MM.1S (cell line): Measurements from ENCODE around the gene MRPS14.

ENCODE experiments used
- DNase-seq: peaks from one replicate; pipeline ENCODE4 v3.0.0-alpha.2; 2015
- H2AFZ ChIP-seq: fragments of 300-600 bp; sonication (generic); 2 replicates; pipeline ENCODE4 v1.6.0; 2016; ENCODE audit warnings: antibody characterized with exemption, low read length
- H3F3A ChIP-seq: fragments of 300-600 bp; sonication (generic); 2 replicates; pipeline ENCODE4 v1.6.1; 2016; ENCODE audit warnings: mild to moderate bottlenecking, antibody characterized with exemption, low read length, moderate library complexity, mixed read lengths; ENCODE audit not compliant: insufficient read depth
- H3K27ac ChIP-seq: fragments of 300-600 bp; sonication (generic); 2 replicates; pipeline ENCODE4 v1.5.1; 2016; ENCODE audit warnings: mild to moderate bottlenecking, low read length
- H3K27me3 ChIP-seq: fragments of 300-600 bp; sonication (generic); replicated peaks from 2 replicates; pipeline ENCODE4 v1.6.0; 2016; ENCODE audit warnings: low read length; ENCODE audit not compliant: insufficient read depth
- H3K36me3 ChIP-seq: fragments of 300-600 bp; sonication (generic); replicated peaks from 2 replicates; pipeline ENCODE4 v1.6.1; 2016; ENCODE audit warnings: mild to moderate bottlenecking, low read length, mixed read lengths; ENCODE audit not compliant: insufficient read depth
- H3K4me1 ChIP-seq: fragments of 300-600 bp; sonication (generic); 2 replicates; pipeline ENCODE4 v1.6.1; 2016; ENCODE audit warnings: low read length, mixed read lengths
- H3K4me2 ChIP-seq: fragments of 300-600 bp; sonication (generic); 2 replicates; pipeline ENCODE4 v1.6.0; 2016; ENCODE audit warnings: low read depth, low read length
- H3K4me3 ChIP-seq: fragments of 300-600 bp; sonication (generic); 2 replicates; pipeline ENCODE4 v1.5.1; 2016; ENCODE audit warnings: low read length, mixed read lengths
- H3K79me2 ChIP-seq: fragments of 300-600 bp; sonication (generic); 2 replicates; pipeline ENCODE4 v1.6.1; 2016; ENCODE audit warnings: mixed run types, low read length, mixed read lengths
- H3K9ac ChIP-seq: fragments of 300-600 bp; sonication (generic); 2 replicates; pipeline ENCODE4 v1.6.1; 2016; ENCODE audit warnings: low read length, mixed read lengths
- H3K9me2 ChIP-seq: fragments of 300-600 bp; sonication (generic); replicated peaks from 2 replicates; pipeline ENCODE4 v1.6.1; 2016; ENCODE audit warnings: mild to moderate bottlenecking, low read length, mixed read lengths; ENCODE audit not compliant: insufficient read depth
- H3K9me3 ChIP-seq: fragments of 300-600 bp; sonication (generic); replicated peaks from 2 replicates; pipeline ENCODE4 v1.6.1; 2016; ENCODE audit warnings: mild to moderate bottlenecking, low read length, mixed read lengths; ENCODE audit not compliant: insufficient read depth
- H4K20me1 ChIP-seq: fragments of 300-600 bp; sonication (generic); 2 replicates; pipeline ENCODE4 v1.6.1; 2016; ENCODE audit warnings: mild to moderate bottlenecking, low read length, moderate library complexity, mixed read lengths; ENCODE audit not compliant: insufficient read depth
- CTCF ChIP-seq: fragments of 300-600 bp; sonication (generic); IDR thresholded peaks from 2 replicates; pipeline ENCODE4 v1.5.1; 2016; ENCODE audit warnings: antibody characterized with exemption, low read length, mixed read lengths
- EZH2 ChIP-seq: fragments of 300-600 bp; sonication (generic); optimal IDR thresholded peaks from 2 replicates; pipeline ENCODE3; 2017; ENCODE audit warnings: low read depth, mild to moderate bottlenecking, antibody characterized with exemption, low read length, mixed read lengths
- EZH2phosphoT487 ChIP-seq: fragments of 300-600 bp; sonication (generic); IDR thresholded peaks from 2 replicates; pipeline ENCODE4 v1.6.1; 2018; ENCODE audit warnings: antibody characterized with exemption, low read length

MRPS14 gene

DNA sequence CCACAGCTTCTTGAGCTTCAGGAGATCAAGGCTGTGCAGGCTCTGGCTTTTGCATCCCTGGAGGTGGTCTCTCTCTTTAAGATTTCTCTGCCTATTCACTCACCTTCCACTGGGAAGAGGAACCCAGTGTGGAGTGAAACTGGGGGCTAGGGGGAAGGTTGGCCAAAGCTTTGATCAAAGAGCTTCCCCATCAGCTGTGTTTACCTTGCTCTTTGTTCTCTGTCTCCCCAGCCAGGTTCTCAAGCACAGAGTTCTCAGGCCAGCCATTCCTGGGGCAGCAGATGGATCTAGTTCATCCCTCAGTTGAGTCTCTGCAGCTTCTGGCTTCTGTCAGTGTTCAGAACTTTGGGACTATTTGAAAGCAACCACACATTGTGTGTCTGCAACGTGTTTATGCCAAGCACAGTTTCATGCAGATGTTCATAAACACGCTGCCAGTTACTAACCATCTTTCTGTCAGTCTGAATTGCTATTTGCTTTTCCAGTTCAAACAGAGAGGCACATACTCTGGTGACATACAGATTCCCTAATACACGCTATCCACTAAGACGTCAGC, 17.2 kb upstream of the MRPS14 start:
- no peak for DNase-seq
- H3K9me2 ChIP-seq: no peaks in the 10 kb centered on the region
- H3K27ac ChIP-seq: no peak overlapping the region
- H4K20me1 ChIP-seq: no peaks in the 10 kb centered on the region
- H3F3A ChIP-seq: no peaks in the 10 kb centered on the region
- no peaks in the 10 kb centered on the region for H3K4me1 ChIP-seq
- no peaks in the 10 kb centered on the region for H3K79me2 ChIP-seq
- H3K27me3 ChIP-seq: no peaks in the 10 kb centered on the region
- H3K9ac ChIP-seq: no peak overlapping the region
- no peak overlapping the region for H2AFZ ChIP-seq
- TF ChIP-seq CTCF (no peak), EZH2 (no peak), EZH2phosphoT487 (no peak)
- no peaks in the 10 kb centered on the region for H3K9me3 ChIP-seq
- H3K36me3 ChIP-seq: no peaks in the 10 kb centered on the region
- no peak overlapping the region for H3K4me2 ChIP-seq
- H3K4me3 ChIP-seq: no peak overlapping the region

DNA sequence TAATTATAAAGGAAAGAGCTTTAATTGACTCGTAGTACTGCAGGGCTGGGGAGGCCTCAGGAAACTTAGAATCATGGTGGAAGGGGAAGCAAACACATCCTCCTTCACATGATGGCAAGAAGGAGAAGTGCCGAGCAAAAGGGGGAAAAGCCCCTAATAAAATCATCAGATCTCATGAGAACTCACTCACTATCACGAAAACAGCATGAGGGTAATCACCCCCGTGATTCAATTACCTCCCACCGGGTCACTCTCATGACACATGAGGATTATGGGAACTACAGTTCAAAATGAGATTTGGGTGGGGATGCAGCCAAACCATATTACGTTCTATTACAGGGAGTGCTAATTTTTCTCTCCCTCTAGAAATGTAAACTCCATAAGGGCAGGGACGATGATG, 14.2 kb upstream of the MRPS14 start:
- H3K9me3 ChIP-seq: no peaks in the 10 kb centered on the region
- no peaks in the 10 kb centered on the region for H3F3A ChIP-seq
- H3K4me3 ChIP-seq: no peak overlapping the region
- H3K9me2 ChIP-seq: no peaks in the 10 kb centered on the region
- H4K20me1 ChIP-seq: no peaks in the 10 kb centered on the region
- H3K36me3 ChIP-seq: no peaks in the 10 kb centered on the region
- H3K27me3 ChIP-seq: no peaks in the 10 kb centered on the region
- H3K27ac ChIP-seq: no peak overlapping the region
- no peak for DNase-seq
- H2AFZ ChIP-seq: no peak overlapping the region
- no peaks in the 10 kb centered on the region for H3K4me1 ChIP-seq
- TF ChIP-seq EZH2 (no peak), EZH2phosphoT487 (no peak), CTCF (no peak)
- no peak overlapping the region for H3K9ac ChIP-seq
- H3K4me2 ChIP-seq: no peak overlapping the region
- no peaks in the 10 kb centered on the region for H3K79me2 ChIP-seq

DNA sequence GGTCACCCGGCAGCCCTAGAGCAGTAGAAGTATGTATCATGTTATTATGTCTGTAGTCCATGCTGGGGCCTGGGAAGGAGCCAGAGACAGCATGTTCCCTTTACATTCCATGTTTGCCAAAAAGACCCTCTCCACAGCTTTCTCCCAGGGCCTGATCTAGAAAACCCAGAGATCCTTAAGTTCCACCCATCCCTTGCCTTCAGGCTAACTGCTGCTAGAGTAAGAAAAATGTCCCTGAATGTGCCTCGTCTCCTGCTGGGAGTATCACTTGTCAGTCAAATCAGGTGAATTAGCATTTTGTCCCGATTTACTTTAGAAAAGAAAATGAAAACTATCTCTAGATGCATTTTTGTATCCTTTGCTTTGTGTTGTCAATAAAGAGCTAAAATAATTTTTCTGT, 13.3 kb upstream of the MRPS14 start:
- H4K20me1 ChIP-seq: no peaks in the 10 kb centered on the region
- no peak for TF ChIP-seq CTCF
- H3F3A ChIP-seq: no peaks in the 10 kb centered on the region
- H3K27ac ChIP-seq: no peak overlapping the region
- DNase-seq: no peak
- H3K36me3 ChIP-seq: no peaks in the 10 kb centered on the region
- no peaks in the 10 kb centered on the region for H3K9me3 ChIP-seq
- H3K4me3 ChIP-seq: no peak overlapping the region
- no peaks in the 10 kb centered on the region for H3K79me2 ChIP-seq
- no peaks in the 10 kb centered on the region for H3K4me1 ChIP-seq
- no peak overlapping the region for H2AFZ ChIP-seq
- H3K27me3 ChIP-seq: no peaks in the 10 kb centered on the region
- no peak overlapping the region for H3K4me2 ChIP-seq
- H3K9me2 ChIP-seq: no peaks in the 10 kb centered on the region
- H3K9ac ChIP-seq: no peak overlapping the region

DNA sequence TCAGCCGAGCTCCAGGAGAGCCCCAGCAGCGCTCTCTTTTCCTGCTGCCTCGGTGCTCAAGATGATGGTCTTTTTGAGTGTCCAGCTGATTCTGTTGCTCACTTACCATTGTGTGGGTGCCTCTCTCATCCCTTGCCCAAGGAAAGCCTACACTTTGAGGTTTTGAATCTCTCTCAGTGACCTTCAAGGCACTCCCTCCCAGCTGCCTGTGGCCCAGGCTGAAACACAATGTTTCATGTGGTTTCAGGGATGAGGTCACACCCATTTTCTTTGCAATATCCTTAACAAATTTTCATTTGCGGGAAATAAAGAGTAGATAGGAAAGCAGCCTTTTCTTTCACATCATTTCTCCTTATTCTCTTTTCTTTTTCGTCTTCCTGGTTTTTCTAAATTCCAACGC, 12.6 kb upstream of the MRPS14 start:
- TF ChIP-seq CTCF: no peak
- no peak for TF ChIP-seq EZH2
- no peak for TF ChIP-seq EZH2phosphoT487
- H3K79me2 ChIP-seq: no peaks in the 10 kb centered on the region
- no peak overlapping the region for H3K27ac ChIP-seq
- H2AFZ ChIP-seq: no peak overlapping the region
- H3F3A ChIP-seq: no peaks in the 10 kb centered on the region
- no peak for DNase-seq
- H4K20me1 ChIP-seq: no peaks in the 10 kb centered on the region
- no peak overlapping the region for H3K4me3 ChIP-seq
- H3K4me2 ChIP-seq: no peak overlapping the region
- H3K9me2 ChIP-seq: no peaks in the 10 kb centered on the region
- no peak overlapping the region for H3K9ac ChIP-seq
- H3K27me3 ChIP-seq: no peaks in the 10 kb centered on the region
- H3K9me3 ChIP-seq: no peaks in the 10 kb centered on the region
- no peaks in the 10 kb centered on the region for H3K36me3 ChIP-seq
- H3K4me1 ChIP-seq: no peaks in the 10 kb centered on the region
